NCI-H1694 treated with DMSO at 0.1 percent for 48 hours (cell line): ENCODE measurements around the gene ST6GALNAC4.

ENCODE experiments used
- DNase-seq: peaks from one replicate; lab custom pipeline; 2025; lab: John Stamatoyannopoulos, UW

Gene ST6GALNAC4

GRCh38 chr9:127946728-127947127 is 29.9 kb upstream of the ST6GALNAC4 start:
- DNase-seq: no peak

DNA sequence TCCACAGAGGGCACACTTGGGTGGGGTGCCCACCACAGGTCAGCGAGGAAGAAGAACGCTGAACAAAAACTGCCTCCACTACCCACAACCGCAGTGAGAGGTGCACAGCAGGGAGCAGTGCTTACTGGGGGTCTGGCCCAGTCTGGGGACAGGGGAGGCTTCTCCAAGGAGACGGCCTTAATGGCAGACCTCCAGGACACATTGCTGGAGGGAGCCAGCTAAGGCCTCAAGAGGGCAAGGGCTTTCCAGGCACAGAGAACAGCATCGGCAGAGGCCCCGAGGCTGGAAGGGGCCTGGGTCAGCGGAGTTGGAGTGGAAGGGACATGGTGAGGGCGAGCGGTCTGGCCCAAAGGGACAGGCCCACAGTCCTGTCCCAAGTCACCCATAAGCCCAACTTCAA is 29.1 kb upstream of the ST6GALNAC4 start:
- DNase-seq: no peak

DNA sequence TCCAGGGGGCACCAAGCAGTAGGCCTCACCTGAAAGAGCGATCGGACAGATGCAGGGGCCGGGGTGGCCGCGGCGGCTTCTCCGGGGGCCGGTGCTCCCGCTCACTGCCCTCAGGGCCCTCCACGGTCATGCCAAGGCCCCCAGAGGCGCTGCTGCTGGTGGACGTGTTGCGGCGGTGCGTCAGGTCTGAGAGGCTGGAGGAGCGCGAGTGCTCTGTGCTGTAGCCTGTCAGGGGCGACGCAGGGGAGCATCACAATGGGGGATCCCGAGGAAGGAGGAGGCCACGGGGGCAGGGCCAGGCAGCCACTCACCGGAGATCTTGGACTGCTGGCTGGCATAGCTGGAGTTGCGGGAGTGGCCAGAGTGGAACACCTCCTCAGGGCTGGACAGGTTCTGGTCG is 28.5 kb upstream of the ST6GALNAC4 start:
- DNase-seq: no peak

- no peak for DNase-seq
These were observed 27.9 kb upstream of the ST6GALNAC4 start for GRCh38 chr9:127944586-127945218.

GRCh38 chr9:127943731-127944144 is 26.9 kb upstream of the ST6GALNAC4 start:
- peak; percentile 78 for DNase-seq

DNA sequence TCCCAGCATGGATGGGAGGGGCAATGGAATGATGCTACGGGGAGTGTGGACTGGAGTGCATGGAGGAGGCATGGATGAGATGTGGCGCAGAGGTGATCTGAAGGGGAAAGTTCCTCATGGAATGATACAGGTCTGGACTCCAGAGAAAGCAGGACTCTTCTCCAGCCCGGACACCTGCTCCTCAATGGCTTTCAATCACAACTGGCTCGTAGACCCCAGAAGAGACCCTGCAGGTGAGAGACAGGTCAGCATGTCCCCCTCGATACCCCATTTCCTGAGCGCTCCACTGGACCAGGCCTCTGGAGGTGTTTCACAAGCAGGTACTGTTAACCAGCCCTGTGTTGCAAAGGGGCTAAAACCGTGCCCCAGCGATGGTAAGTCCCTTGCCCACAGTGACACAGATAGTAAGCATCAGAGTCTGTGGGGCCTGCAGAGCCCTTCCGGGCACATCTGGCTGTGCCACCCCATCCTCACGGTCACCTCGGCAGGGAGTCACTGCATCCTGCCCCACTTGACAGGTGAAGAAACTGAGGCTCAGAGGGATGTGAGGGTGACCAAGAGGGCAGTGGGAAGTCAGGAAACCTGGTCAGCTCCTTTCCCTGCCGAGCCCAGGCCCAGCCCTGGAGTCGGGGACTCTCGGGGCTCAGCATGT is 26.3 kb upstream of the ST6GALNAC4 start:
- no peak for DNase-seq

GRCh38 chr9:127942216-127943010 is 25.6 kb upstream of the ST6GALNAC4 start:
- peak; percentile 25 for DNase-seq

GRCh38 chr9:127941961-127942215 is 25.0 kb upstream of the ST6GALNAC4 start:
- no peak for DNase-seq

DNA sequence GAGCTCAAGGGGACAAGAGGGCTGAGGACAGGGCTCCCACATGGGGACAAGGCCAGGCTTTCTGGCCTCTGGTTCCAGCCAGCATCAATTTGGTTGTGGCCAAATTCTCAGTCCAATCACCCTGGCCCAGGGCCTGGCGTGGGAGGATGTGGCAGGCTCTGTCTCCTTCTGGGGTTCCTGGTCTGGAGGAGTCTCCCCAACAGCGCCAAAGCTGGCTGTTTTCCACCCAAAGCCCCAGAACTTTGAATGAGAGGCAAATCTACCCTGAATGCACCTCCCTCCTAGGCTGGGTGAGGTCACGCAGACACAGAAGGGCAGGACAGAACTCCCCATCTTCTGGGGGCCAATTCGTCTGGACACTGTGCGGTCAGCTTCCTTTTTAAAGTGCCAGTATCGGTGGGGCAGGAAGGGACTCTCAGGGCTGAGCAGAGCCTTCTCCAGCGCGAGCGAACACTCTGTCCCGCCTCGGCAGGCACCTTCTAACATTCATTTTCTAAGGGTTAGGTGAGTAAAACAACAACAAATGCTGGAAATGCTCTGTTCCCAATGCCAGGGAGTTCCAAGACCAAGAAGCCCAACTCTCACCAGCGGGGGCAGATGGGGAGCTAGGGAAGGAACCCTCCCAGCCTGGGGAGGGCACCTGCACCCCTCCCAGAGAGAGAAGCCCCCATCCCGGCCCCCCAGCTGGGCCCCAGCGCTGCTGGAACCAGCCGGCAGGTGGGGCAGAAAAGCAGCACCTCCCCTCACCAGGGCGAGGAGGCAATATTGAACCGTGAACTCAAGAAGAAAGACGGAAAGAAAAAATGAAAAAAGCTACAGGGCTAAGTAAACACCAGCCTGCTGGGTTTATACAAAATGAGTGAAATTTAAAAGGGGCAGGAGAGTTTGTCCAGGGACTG is 24.5 kb upstream of the ST6GALNAC4 start:
- no peak for DNase-seq

DNA sequence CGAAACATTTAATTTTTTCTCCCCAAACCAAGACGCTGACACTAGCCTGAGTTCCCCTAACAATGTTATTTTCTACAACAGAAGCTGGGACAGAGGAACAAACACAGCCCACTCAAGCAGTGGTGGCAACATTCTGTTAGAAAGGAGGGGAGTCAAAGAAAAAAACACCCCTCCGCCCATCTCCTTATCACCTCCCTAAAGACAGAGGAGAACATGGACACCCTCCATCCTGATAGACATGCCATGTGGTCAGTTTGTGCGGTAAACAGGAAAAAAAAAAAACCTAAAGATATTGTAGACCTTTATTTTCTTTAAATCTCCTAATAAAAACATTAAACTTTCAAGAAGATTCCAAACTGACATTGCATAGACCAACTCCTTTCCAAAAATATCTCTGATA is 23.8 kb upstream of the ST6GALNAC4 start:
- no peak for DNase-seq

DNA sequence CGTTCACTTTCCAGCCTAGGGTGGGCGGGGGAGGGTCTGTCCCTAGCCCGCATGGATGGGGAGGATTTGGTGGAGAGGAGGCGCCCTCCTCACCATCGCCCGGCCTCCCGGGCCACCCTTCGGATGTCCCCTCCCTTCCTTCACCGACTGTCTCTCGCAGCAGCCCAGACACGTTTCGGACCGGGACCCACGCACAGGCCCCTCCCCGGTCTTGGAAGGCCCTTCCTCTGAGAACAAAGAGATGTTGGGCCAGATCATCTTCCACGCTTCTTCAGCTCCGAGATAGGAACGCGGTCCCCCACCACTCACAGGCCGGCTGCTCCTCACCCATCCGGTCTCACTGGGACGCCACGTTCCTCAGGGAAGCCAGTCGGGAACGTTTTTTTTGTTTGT is 21.5 kb upstream of the ST6GALNAC4 start:
- no peak for DNase-seq

- peak; percentile 47 for DNase-seq
These were observed 20.8 kb upstream of the ST6GALNAC4 start, which contains the start of gene DPM2 for GRCh38 chr9:127937388-127938297. TSS of gene DPM2 (minus strand) at chr9:127937854. CDS start at chr9:127937820, 34 bp downstream.

- DNase-seq: no peak
These were observed 20.2 kb upstream of the ST6GALNAC4 start for GRCh38 chr9:127937056-127937387.

GRCh38 chr9:127936347-127936852 is 19.6 kb upstream of the ST6GALNAC4 start:
- no peak for DNase-seq

DNA sequence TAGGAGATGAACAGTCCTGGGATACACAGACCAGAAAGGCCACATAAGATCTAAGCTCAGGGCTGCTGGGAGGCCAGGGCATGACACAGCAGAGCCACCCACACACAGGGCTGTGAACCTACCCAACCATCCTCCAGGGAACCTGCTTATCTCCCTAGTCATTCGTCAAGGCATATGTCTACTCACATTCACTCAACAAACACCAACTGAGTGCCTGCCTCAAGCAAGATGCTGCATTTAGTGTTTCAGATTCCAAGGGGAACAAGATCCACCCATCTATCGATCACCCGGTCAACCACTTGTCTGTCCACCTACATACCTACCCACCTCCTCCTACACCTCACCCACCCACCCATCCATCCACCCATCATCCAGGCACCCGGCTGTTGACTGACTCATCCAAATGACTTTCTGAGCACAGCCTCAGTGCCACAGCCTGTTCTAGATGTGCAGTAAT is 19.0 kb upstream of the ST6GALNAC4 start:
- no peak for DNase-seq

DNA sequence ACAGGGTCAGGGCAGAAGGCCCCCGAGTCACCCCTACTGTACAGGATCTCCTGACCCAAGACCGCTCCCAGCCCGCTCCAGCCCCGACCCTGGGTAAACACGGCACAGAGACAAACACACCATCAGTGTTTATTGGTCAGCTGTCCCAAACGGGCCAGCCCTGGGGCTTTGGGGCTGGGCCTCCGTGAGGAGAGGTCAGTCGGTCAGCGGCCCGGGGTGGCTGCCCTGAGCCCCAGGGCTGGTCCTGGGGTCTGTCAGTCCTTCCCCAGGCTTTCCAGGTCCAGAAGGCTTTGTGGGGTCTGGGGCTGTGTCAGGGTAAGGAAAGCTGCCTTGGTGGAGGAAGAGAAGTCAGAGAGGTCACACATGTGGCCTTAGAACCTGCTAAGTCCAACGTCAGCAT is 18.1 kb upstream of the ST6GALNAC4 start:
- no peak for DNase-seq

DNA sequence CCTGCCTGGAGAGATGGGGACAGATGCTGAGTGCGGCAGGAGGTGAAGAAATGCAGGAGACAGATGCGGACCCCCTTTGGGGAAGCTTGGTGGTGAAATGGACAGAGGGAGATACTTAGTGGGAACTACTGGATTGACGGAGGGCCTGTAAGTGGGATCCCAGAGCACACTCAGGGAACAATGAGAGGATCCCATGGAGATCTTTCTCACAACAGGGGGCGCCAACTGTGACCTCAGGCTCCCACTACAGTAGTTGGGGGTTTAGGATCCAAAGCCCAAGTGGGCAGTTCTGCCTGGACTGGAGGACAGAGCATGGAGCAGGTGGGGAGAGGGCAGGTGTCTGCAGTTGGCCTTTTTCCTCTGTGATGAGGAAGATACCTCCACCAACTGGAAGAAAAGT is 17.4 kb upstream of the ST6GALNAC4 start:
- no peak for DNase-seq

GRCh38 chr9:127931092-127931881 is 14.4 kb upstream of the ST6GALNAC4 start:
- DNase-seq: no peak

GRCh38 chr9:127930231-127931091 is 13.6 kb upstream of the ST6GALNAC4 start, which contains the start of gene PIP5KL1:
TSS of gene PIP5KL1 (minus strand) at chr9:127930777. CDS start at chr9:127930752, 25 bp downstream.
- peak; percentile 8 for DNase-seq
